Pancreas (tissue), 10 donors: Measurements from ENCODE around the gene PAX5. TPM values are rescaled to one million over a fixed set of nuclear protein-coding genes. Genes with fewer than 3 reads are reported as not detected.

Source experiments
- ATAC-seq, 4 donors: fragments of 200-7000 bp; cut with Tn5 transposase; one replicate each; pipeline versions ENCODE4 v1.8.0 to v1.9.1; 2020; ENCODE audit warnings: mild to moderate bottlenecking in 4 of 4, moderate library complexity in 4 of 4
- DNase-seq, 6 donors: peaks; one replicate each; pipeline ENCODE4 v3.0.0-alpha.2; 2020
- FAIRE-seq: peaks from 2 replicates; lab custom pipeline; 2012; peaks lifted over from hg19 to GRCh38; lab: Jason Lieb, UNC
- H3K27ac ChIP-seq, 4 donors: fragments of 200-600 bp; sonication (generic); 1 replicate in 3 of 4; 2 replicates in 1 of 4; pipeline versions ENCODE4 v1.5.0 to v1.8.0; 2020
- H3K27me3 ChIP-seq, 4 donors: fragments of 200-600 bp; one replicate each; pipeline ENCODE4 v1.8.0; 2021
- H3K36me3 ChIP-seq, 3 donors: fragments of 200-600 bp; sonication (generic) in 1 of 3; one replicate each; pipeline versions ENCODE4 v1.5.0 to v1.8.0; 2020 to 2021
- H3K4me1 ChIP-seq, 3 donors: fragments of 200-600 bp; one replicate each; pipeline ENCODE4 v1.8.0; 2021
- H3K4me3 ChIP-seq, 4 donors: fragments of 200-600 bp; sonication (generic) in 2 of 4; one replicate each; pipeline versions ENCODE4 v1.5.0 to v1.8.0; 2020 to 2021
- H3K9me3 ChIP-seq, 4 donors: fragments of 200-600 bp; one replicate each; pipeline ENCODE4 v1.8.0; 2021
- WGBS, 2 donors: extraction: QIAGEN DNeasy Blood & Tissue Kit; methylation state at CpG; one replicate each; pipeline ENCODE4 v1.1.7; 2013; 5-methylcytosine and 5-hydroxymethylcytosine counted together
- intact Hi-C, 3 donors: fragments of 100-400 bp; cut with DNase I; formaldehyde crosslinking; loops; one replicate each; pipeline versions ENCODE4 v1.11.1 to v1.14.2; 2022
- polyA plus RNA-seq, 2 donors: library from polyadenylated mRNA; stranded (reverse); fragments of 200-250 nt; gene quantifications; one replicate each; pipeline ENCODE4 v1.2.3, GENCODE V29; 2013
- total RNA-seq, 6 donors: library from RNA; stranded (reverse); fragmentation: NEBNext Ultra II Directional in 4 of 6; extraction: Animal tissue kit (Norgen Biotek cat#: 25700) in 4 of 6; gene quantifications; one replicate each; pipeline versions ENCODE4 v1.2.1 to v1.2.4, GENCODE V29; 2021 to 2023
- TF ChIP-seq, protein P1 (sequence below), 4 donors: fragments of 200-600 bp; sonication (generic) in 3 of 4; IDR thresholded peaks; one replicate each; pipeline versions ENCODE4 v1.5.0 to v1.8.0; 2021; ENCODE audit warnings: antibody characterized with exemption in 4 of 4
- donor health status: healthy with polysubstance abuse.
- donor health status: DM: no; HTN: no; CAD: no; lungs with moderate emphysema.
- donor health status: DM: no; HTN: no; CAD: no.
- donor health status: control.
- donor health status: control.
- donor health status: Bipolar disorder and iron deficiency.
- donor health status: DM: yes; HTN: yes; CAD: no.
- donor health status: DM: no; HTN: no; CAD: no.
- donor health status: DM: no; HTN: no; CAD: no.
- donor health status: DM: yes; HTN: yes; CAD: no.

PAX5 gene
- total and polyA plus RNA-seq, 8 donors: under 0.01 to 0.35 (median 0.28) TPM; not detected in 1

- Histone ChIP-seq H3K36me3 (no peaks in the 10 kb centered on the region), H3K4me3 (peak overlapping the region in 3 of 4 donors; percentile 16 to 46 (median 26)), H3K4me1 (peaks cover 13 to 17% (median 16%) of the 10 kb centered on the region in 3 donors), H3K27me3 (peaks cover 0 to 51% (median 21%) of the 10 kb centered on the region in 4 donors), H3K9me3 (no peaks in the 10 kb centered on the region), H3K27ac (no peak overlapping the region)
- DNase-seq (no peak), ATAC-seq (no peak), FAIRE-seq (no peak)
- TF ChIP-seq, protein P1, sequence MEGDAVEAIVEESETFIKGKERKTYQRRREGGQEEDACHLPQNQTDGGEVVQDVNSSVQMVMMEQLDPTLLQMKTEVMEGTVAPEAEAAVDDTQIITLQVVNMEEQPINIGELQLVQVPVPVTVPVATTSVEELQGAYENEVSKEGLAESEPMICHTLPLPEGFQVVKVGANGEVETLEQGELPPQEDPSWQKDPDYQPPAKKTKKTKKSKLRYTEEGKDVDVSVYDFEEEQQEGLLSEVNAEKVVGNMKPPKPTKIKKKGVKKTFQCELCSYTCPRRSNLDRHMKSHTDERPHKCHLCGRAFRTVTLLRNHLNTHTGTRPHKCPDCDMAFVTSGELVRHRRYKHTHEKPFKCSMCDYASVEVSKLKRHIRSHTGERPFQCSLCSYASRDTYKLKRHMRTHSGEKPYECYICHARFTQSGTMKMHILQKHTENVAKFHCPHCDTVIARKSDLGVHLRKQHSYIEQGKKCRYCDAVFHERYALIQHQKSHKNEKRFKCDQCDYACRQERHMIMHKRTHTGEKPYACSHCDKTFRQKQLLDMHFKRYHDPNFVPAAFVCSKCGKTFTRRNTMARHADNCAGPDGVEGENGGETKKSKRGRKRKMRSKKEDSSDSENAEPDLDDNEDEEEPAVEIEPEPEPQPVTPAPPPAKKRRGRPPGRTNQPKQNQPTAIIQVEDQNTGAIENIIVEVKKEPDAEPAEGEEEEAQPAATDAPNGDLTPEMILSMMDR (IDR thresholded peaks at IDR 0.05): no peak
- intact Hi-C loops: no loop called here
- 3 to 4% methylated on average over 9 of the region's 9 CpGs for WGBS, 2 donors
Measured at GRCh38 chr9:37025823-37026112, 8.3 kb downstream of the PAX5 start.

- Histone ChIP-seq H3K27me3 (peaks cover 0 to 46% (median 21%) of the 10 kb centered on the region in 4 donors), H3K36me3 (no peaks in the 10 kb centered on the region), H3K4me3 (peak overlapping the region in 2 of 4 donors; percentile 26 to 46), H3K9me3 (no peaks in the 10 kb centered on the region), H3K4me1 (peaks cover 13 to 17% (median 16%) of the 10 kb centered on the region in 3 donors), H3K27ac (no peak overlapping the region)
- FAIRE-seq (no peak), DNase-seq (no peak), ATAC-seq (no peak)
- intact Hi-C loops: no loop called here
- TF ChIP-seq, protein P1 (IDR thresholded peaks at IDR 0.05): no peak
- WGBS, 2 donors: 11 to 12% methylated on average over 36 of the region's 36 CpGs
Measured at GRCh38 chr9:37025071-37025822, 8.8 kb downstream of the PAX5 start.

GRCh38 chr9:37017546-37017945, 16.5 kb downstream of the PAX5 start:
- no peaks in the 10 kb centered on the region for H3K9me3 ChIP-seq
- H3K27ac ChIP-seq: no peak overlapping the region
- 82 to 88% methylated on average over 8 of the region's 8 CpGs for WGBS, 2 donors
- no peak for FAIRE-seq
- TF ChIP-seq, protein P1 (IDR thresholded peaks at IDR 0.05): no peak
- ATAC-seq: no peak
- H3K4me1 ChIP-seq: no peaks in the 10 kb centered on the region
- no peaks in the 10 kb centered on the region for H3K36me3 ChIP-seq
- DNase-seq: no peak
- peaks cover 0 to 3% (median 0%) of the 10 kb centered on the region in 4 donors for H3K27me3 ChIP-seq
- no peak overlapping the region for H3K4me3 ChIP-seq
- intact Hi-C loops: no loop called here

GRCh38 chr9:37011530-37011929, 22.5 kb downstream of the PAX5 start:
- H3K9me3 ChIP-seq: no peaks in the 10 kb centered on the region
- TF ChIP-seq, protein P1 (IDR thresholded peaks at IDR 0.05): no peak
- no peaks in the 10 kb centered on the region for H3K36me3 ChIP-seq
- DNase-seq (no peak), FAIRE-seq (no peak), ATAC-seq (no peak)
- no peaks in the 10 kb centered on the region for H3K4me1 ChIP-seq
- 49% methylated on average over 3 of the region's 3 CpGs for WGBS, 2 donors
- H3K4me3 ChIP-seq: no peak overlapping the region
- peaks cover 0 to 4% (median 0%) of the 10 kb centered on the region in 4 donors for H3K27me3 ChIP-seq
- no peak overlapping the region for H3K27ac ChIP-seq
- intact Hi-C loops: no loop called here

DNA sequence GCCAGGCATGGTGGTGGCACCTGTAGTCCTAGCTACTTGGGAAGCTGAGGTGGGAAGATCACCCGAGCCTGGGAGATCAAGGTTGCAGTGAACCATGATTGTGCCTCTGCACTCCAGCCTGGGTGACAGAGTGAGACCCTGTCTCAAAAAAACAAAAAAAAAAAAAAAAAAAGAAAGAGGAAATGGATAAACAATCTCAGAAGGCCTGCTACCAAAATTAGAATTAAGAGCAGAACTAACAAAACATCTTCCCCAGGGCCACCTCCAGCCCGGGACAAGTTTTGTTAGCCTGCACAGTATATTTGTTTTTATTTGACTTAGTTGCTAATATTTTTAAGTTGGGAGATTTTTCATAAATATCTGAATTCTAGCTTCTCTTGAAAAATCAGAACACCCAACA, 23.1 kb downstream of the PAX5 start:
- Histone ChIP-seq H3K4me1 (no peaks in the 10 kb centered on the region), H3K4me3 (no peak overlapping the region), H3K27ac (no peak overlapping the region), H3K36me3 (no peaks in the 10 kb centered on the region), H3K9me3 (no peaks in the 10 kb centered on the region), H3K27me3 (peaks cover 0 to 4% (median 0%) of the 10 kb centered on the region in 4 donors)
- TF ChIP-seq, protein P1 (IDR thresholded peaks at IDR 0.05): no peak
- intact Hi-C loops: no loop called here
- WGBS, 2 donors: 50 to 53% methylated on average over 2 of the region's 2 CpGs
- no peak for ATAC-seq
- no peak for FAIRE-seq
- DNase-seq: no peak
